H1 (cell line): ENCODE measurements around the gene PBXIP1. TPM values are rescaled to one million over a fixed set of nuclear protein-coding genes. Genes with fewer than 3 reads are reported as not detected.

Experiments used
- CEBPB ChIP-seq: IDR thresholded peaks from 2 replicates; pipeline ENCODE4 v1.6.1; 2012; ENCODE audit warnings: low read depth, low read length
- CTBP2 ChIP-seq: IDR thresholded peaks from 2 replicates; pipeline ENCODE4 v1.7.0; 2011; ENCODE audit warnings: borderline replicate concordance, mild to moderate bottlenecking, moderate library complexity, mixed read lengths, low read length; ENCODE audit not compliant: insufficient read depth, insufficient read length
- JUN ChIP-seq: IDR thresholded peaks from 2 replicates; pipeline ENCODE4 v1.6.1; 2011; ENCODE audit warnings: low read depth, mild to moderate bottlenecking, improper control_type of control experiment, low read length
- SRF ChIP-seq: IDR thresholded peaks from 2 replicates; pipeline ENCODE4 v1.6.1; 2011; ENCODE audit warnings: mild to moderate bottlenecking, low read depth, low read length, moderate library complexity
- SUZ12 ChIP-seq: fragments of 200-600 bp; sonication (generic); IDR thresholded peaks from 2 replicates; pipeline ENCODE4 v1.6.1; 2012; ENCODE audit warnings: mild to moderate bottlenecking, inconsistent platforms, low read length, moderate library complexity, mixed read lengths
- polyA plus RNA-seq, 7 experiments: library from polyadenylated mRNA; depleted of rRNA in 3 of 7; stranded (reverse) in 5 of 7; unstranded in 2 of 7; fragments of >200 nt in 5 of 7; fragments of 200-250 nt in 2 of 7; gene quantifications; 1 replicate in 5 of 7; 2 replicates in 1 of 7; 4 replicates in 1 of 7; pipeline versions ENCODE4 v1.2.1 to v1.2.3, GENCODE V29; 2011 to 2013; ENCODE audit warnings: missing spikeins in 2 of 7, mixed read lengths in 2 of 7
- total RNA-seq: library from RNA; stranded (reverse); fragmentation: NEBNext Ultra II Directional; extraction: Animal tissue kit (Norgen Biotek cat#: 25700); gene quantifications from 2 replicates; pipeline ENCODE4 v1.2.1, GENCODE V29; 2021

PBXIP1 gene
- total and polyA plus RNA-seq, 2 of the 8 experiments (the other 6 are each of a cell fraction or from before 2014, with no cell fraction given): 12.0 to 19.8 TPM

DNA sequence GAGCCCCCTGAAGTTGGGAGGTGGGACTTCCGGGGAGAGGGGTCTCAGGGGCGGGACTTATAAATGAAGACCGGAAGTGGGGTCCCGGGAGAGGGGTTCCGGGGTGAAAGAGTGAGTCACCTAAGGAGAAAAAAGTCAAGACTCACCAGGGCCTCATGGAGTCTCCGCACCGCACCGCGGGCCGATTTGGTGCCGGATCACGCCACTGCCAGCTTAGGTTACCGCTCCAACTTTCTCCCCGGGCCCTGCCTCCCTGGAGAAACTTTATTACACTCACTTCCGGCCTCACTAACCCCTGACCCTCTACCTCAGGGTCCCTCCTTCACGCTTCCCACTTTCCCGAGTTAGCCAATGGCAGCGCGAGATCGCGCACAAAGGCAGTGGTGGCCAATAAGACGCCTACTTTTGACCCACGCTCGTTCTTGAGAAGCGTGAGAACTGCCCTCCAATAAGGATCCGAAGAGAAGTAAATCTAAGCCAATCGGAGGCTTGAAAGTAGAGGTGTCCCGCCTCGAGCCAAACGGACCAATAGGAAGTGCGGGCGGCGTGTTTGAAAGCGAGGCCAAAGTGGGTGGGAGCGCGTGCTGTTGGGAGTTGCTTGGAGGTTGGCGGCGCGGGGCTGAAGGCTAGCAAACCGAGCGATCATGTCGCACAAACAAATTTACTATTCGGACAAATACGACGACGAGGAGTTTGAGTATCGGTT, 18.4 kb upstream of the PBXIP1 start, which contains the start of gene CKS1B (continued):
- TF ChIP-seq SUZ12 (no peak), SRF (no peak), CTBP2 (no peak), JUN (no peak), CEBPB (no peak)
